ENCODE results near the gene CADPS. TPM values are rescaled to one million over a fixed set of nuclear protein-coding genes. Genes with fewer than 3 reads are reported as not detected.

Gene CADPS
- total and polyA plus RNA-seq, 7 donors, result 1.6 to 12.5 (median 6.2) TPM; not detected in 1

DNA sequence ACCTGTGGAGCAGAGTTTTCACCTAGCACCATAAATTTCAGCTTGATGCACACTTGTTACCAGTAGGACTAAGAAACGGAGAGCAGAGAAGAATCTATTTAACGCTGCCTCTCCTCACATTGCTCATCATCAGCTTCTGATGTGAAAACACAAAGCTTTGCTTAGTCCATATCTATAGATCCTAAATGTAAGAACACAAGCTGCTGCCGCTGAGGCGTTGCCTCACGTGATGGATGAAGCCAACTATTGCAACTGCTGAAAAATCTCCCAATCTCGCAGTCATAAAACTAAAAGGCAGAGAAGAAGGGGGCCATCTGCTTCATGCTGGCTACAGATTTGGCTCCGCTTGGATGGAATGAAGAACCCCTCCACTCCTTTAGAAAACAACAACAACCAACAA is 42.7 kb downstream of the CADPS start:
- Histone ChIP-seq H3K27ac (no peak overlapping the region), H3K4me3 (no peak overlapping the region), H3K36me3 (no peaks in the 10 kb centered on the region), H3K9me3 (no peaks in the 10 kb centered on the region), H3K27me3 (no peaks in the 10 kb centered on the region), H3K4me1 (no peaks in the 10 kb centered on the region)
- intact Hi-C loops (cut with DNase I), result no loop called here
- no peak for TF ChIP-seq POLR2A (IDR thresholded peaks at IDR 0.05)
- TF ChIP-seq, protein P1, sequence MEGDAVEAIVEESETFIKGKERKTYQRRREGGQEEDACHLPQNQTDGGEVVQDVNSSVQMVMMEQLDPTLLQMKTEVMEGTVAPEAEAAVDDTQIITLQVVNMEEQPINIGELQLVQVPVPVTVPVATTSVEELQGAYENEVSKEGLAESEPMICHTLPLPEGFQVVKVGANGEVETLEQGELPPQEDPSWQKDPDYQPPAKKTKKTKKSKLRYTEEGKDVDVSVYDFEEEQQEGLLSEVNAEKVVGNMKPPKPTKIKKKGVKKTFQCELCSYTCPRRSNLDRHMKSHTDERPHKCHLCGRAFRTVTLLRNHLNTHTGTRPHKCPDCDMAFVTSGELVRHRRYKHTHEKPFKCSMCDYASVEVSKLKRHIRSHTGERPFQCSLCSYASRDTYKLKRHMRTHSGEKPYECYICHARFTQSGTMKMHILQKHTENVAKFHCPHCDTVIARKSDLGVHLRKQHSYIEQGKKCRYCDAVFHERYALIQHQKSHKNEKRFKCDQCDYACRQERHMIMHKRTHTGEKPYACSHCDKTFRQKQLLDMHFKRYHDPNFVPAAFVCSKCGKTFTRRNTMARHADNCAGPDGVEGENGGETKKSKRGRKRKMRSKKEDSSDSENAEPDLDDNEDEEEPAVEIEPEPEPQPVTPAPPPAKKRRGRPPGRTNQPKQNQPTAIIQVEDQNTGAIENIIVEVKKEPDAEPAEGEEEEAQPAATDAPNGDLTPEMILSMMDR (IDR thresholded peaks at IDR 0.05), result no peak
- TF ChIP-seq POLR2AphosphoS5 (IDR thresholded peaks at IDR 0.05), result no peak
- TF ChIP-seq EP300 (IDR thresholded peaks at IDR 0.05), result no peak
- 85 to 92% methylated on average over 7 of the region's 7 CpGs for WGBS, 2 donors
- DNase-seq, result no peak

DNA sequence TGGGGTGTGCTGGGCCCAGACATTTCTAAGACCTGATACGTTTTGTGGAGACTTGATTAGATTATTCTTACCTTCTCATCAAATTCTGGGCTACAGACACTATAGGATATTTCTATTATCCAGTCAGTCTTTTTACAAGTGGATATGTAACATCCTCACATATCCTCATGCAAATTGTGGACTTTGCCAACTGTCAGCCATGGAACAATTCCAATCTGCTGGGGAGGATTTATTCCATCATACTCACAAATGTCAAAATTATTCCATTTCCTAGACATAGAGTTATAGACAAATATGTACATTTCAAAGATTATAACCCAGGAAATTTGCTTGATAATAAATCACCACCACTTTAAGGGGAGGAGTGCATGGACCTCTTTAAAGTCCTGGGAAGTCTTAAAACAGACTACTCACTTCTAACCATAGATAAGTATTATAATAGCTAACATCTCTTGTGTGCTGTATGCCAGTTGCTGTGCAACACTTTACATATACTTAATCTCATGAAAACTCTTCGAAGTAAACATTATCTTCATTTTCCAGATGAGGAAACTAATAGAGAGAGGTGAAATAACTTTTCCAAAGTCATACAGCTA is 44.4 kb downstream of the CADPS start:
- DNase-seq, result no peak
- intact Hi-C loops (cut with DNase I), result no loop called here
- H3K4me1 ChIP-seq, result no peaks in the 10 kb centered on the region
- WGBS, 2 donors, result 39 to 68% methylated on average over 2 of the region's 2 CpGs
- no peak overlapping the region for H3K27ac ChIP-seq
- H3K4me3 ChIP-seq, result no peak overlapping the region
- TF ChIP-seq POLR2AphosphoS5 (IDR thresholded peaks at IDR 0.05) (no peak), POLR2A (IDR thresholded peaks at IDR 0.05) (no peak), EP300 (IDR thresholded peaks at IDR 0.05) (no peak)
- TF ChIP-seq, protein P1 (IDR thresholded peaks at IDR 0.05), result no peak
- H3K27me3 ChIP-seq, result no peaks in the 10 kb centered on the region
- no peaks in the 10 kb centered on the region for H3K9me3 ChIP-seq
- H3K36me3 ChIP-seq, result no peaks in the 10 kb centered on the region

DNA sequence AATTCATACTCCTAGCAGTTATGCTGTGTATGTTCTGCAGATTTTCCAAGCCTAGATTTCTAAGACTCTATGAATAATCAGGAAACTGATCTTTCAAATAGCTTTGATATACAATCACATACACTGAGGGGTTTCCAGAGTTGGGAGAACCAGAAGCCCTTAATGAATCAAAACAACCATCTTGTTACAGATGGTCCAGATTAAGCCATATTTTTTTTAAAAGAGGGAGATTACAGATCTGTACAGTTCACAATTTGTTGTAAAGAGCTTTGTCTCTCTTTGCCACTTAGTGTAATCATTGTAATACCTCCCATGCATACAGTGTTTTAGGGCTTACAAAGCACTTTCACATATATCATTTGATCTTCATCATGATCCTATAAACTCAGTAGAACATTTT is 47.7 kb downstream of the CADPS start:
- Histone ChIP-seq H3K4me3 (no peak overlapping the region), H3K36me3 (no peaks in the 10 kb centered on the region), H3K27ac (no peak overlapping the region), H3K27me3 (no peaks in the 10 kb centered on the region), H3K4me1 (no peaks in the 10 kb centered on the region), H3K9me3 (no peaks in the 10 kb centered on the region)
- DNase-seq, result no peak
- TF ChIP-seq POLR2A (IDR thresholded peaks at IDR 0.05) (no peak), POLR2AphosphoS5 (IDR thresholded peaks at IDR 0.05) (no peak)
- TF ChIP-seq, protein P1 (IDR thresholded peaks at IDR 0.05), result no peak
- intact Hi-C loops (cut with DNase I), result no loop called here

DNA sequence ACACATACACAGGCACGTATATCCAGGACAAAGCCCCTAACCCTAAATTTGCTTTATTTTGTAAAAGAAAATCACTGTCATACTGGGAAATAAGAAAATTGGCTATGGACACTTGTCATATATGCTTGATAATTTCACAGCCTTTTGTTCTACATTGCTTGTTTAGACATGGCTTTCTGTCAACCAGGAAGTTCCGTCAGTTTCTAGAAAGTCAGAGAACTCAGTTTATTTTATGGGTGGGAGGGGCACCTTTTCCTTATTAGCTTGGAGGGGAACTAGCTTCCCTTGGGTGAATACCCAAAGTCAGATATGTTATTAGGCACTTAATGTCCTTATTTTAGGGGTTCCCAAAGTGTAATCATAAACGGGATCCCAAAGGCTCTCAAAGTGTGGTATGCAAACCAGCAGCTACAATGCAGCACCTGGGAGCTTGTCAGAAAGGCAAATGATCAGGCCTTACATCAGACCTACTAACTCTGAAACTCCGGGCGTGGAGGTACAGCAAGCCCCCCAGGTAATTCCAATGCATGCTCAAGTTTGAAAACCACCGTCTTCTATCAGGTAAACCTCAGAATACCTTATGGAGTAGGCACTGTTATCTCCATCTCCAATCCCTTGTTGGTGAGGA is 50.1 kb downstream of the CADPS start:
- no peak overlapping the region for H3K4me3 ChIP-seq
- no peak for DNase-seq
- H3K27ac ChIP-seq, result no peak overlapping the region
- H3K9me3 ChIP-seq, result no peaks in the 10 kb centered on the region
- H3K4me1 ChIP-seq, result no peaks in the 10 kb centered on the region
- intact Hi-C loops (cut with DNase I), result no loop called here
- H3K36me3 ChIP-seq, result no peaks in the 10 kb centered on the region
- H3K27me3 ChIP-seq, result no peaks in the 10 kb centered on the region
- WGBS, 2 donors, result 62 to 76% methylated on average over 6 of the region's 6 CpGs
- TF ChIP-seq EP300 (IDR thresholded peaks at IDR 0.05) (no peak), POLR2AphosphoS5 (IDR thresholded peaks at IDR 0.05) (no peak), POLR2A (IDR thresholded peaks at IDR 0.05) (no peak)
- TF ChIP-seq, protein P1 (IDR thresholded peaks at IDR 0.05), result no peak

Measured in sigmoid colon (tissue), 7 donors.